SH-SY5Y (cell line): ENCODE results near the gene RELA.

Source experiments
- GATA2 ChIP-seq: IDR thresholded peaks from 2 replicates; pipeline ENCODE4 v1.6.1; 2011; ENCODE audit warnings: mild to moderate bottlenecking, low read depth, low read length
- GATA3 ChIP-seq: IDR thresholded peaks from 2 replicates; pipeline ENCODE4 v1.6.1; 2011; ENCODE audit warnings: low read depth, mild to moderate bottlenecking, low read length, moderate library complexity

The RELA gene

GRCh38 chr11:65633390-65634108, 29.2 kb downstream of the RELA start:
- TF ChIP-seq GATA3, result no peak
- no peak for TF ChIP-seq GATA2

DNA sequence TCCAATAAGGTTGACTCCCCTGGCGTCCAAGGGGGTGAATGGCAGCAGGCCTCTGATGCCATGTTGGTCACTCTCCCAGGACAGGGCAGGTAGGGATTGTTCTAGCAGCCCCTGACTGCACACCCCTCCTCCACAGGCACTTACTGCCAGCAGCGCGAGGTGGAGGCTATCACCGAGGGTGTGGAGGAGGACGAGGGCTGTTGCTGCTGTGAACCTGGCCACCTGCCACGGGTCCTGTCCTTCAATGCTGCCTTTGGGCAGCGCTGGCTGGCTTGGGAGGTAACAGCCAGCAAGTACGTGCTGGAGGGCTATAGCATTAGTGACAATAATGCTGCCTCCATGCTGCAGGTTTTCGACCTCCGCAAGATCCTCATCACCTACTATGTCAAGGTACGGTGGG, 32.5 kb downstream of the RELA start:
- TF ChIP-seq GATA2, result no peak
- TF ChIP-seq GATA3, result no peak

DNA sequence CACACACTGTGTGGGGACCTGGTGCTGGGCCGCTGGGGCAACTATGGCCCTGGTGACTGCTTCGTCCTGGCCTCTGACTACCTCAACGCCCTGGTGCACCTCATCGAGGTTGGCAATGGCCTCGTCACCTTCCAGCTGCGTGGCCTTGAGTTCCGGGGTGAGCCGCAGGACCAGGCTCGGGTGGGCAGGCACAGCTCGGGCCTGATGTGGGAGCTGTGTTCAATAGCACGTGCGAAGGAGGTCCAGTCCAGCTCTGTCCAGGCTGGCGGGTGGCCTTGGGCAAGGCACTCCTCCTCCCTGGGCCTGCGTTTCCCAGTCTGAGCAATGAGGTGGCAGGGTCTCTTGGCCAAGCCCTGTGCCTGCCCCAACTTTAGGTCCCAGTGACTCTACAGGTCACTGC, 33.1 kb downstream of the RELA start:
- TF ChIP-seq GATA3 (no peak), GATA2 (no peak)

GRCh38 chr11:65627202-65627601, 35.5 kb downstream of the RELA start:
- TF ChIP-seq GATA2 (no peak), GATA3 (no peak)

- no peak for TF ChIP-seq GATA2
- no peak for TF ChIP-seq GATA3
Measured at GRCh38 chr11:65625628-65626342, 36.9 kb downstream of the RELA start.

GRCh38 chr11:65624931-65625627, 37.6 kb downstream of the RELA start:
- no peak for TF ChIP-seq GATA2
- TF ChIP-seq GATA3, result no peak

GRCh38 chr11:65623852-65624616, 38.7 kb downstream of the RELA start:
- no peak for TF ChIP-seq GATA2
- no peak for TF ChIP-seq GATA3

DNA sequence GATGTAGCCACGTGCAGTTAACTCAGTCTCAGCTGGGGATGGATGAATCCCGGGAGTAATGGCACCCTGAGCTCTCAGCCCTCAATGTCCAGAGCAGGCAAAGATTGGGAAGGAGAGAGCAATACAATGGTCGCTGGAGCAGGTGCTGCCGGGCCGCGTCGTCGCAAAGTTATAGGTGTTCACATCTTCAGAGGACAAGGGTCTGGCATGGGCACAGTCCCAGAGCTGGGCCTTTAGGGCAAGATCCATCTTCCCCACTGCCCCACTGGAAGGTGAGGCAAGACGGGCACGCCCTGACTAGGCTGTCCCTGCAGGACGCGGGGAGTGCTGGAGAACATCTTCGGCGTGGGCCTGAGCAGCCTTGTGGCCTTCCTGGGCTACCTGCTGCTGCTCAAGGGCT, 39.5 kb downstream of the RELA start:
- no peak for TF ChIP-seq GATA2
- no peak for TF ChIP-seq GATA3

DNA sequence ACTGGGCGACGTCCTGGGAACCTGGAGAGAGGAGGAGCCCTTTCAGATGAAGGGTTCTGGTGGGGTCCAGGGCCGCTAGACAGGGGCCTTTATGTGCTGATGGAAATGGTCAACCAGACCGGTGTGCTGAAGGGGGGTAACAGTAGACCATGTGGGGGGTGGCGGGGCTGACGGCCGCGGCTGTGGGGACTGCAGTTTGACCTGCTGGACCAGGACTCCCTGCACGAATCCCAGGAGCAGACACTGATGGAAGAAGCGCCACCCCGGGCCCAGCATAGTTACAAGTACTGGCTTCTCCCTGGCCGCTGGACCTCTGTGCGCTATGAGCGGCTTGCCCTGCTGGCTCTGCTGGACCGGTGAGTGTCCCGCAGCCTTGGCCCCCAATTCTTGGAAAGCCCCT, 40.7 kb downstream of the RELA start:
- no peak for TF ChIP-seq GATA3
- TF ChIP-seq GATA2, result no peak

GRCh38 chr11:65621460-65621859, 41.3 kb downstream of the RELA start:
- TF ChIP-seq GATA3 (no peak), GATA2 (no peak)

- no peak for TF ChIP-seq GATA3
- no peak for TF ChIP-seq GATA2
Measured at GRCh38 chr11:65620666-65621065, 42.0 kb downstream of the RELA start.

DNA sequence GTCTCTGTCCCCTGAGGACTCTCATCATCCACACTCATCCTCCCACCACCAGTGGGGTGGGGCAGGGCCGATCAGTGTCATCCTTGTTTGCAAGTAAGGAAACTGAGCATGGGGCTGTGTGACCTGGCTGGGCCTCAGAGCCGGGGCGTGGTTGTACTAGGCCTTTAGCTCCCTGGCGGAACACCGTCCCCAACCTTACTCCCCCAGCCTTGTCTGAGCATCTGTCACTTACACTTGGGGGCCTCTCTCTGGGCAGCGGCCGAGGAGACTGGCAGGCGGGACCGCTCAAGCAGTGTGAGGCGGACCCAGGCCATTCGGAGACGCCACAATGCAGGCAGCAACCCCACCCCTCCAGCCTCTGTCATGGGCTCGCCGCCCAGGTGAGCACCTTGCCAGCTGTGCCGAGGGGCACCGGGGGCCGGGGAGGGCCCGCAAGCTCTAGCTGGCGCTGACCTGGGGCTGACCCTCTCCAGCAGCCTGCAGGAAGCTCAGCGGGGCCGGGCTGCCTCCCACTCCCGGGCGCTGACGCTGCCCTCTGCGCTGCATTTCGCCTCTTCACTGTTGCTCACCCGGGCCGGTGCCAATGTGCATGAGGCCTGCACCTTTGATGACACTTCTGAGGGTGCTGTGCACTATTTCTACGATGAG, 43.3 kb downstream of the RELA start:
- no peak for TF ChIP-seq GATA2
- TF ChIP-seq GATA3, result no peak

DNA sequence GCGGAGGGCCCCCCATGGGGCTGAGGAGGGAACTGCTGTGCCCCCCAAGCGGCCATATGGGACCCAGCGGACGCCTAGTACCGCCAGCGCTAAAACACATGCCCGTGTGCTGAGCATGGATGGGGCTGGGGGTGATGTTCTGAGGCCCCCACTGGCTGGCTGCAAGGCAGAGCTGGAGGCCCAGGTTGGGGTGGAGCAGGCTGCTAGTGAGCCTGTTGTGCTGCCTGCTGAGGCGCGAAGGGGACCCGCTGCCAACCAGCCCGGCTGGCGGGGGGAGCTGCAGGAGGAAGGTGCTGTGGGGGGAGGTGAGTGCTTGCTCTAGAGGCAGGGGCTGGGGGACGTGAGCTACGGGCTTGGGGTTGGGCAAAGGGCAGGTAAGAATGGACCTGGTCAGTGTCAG, 44.0 kb downstream of the RELA start:
- no peak for TF ChIP-seq GATA2
- TF ChIP-seq GATA3, result no peak

GRCh38 chr11:65617990-65618751, 44.5 kb downstream of the RELA start:
- TF ChIP-seq GATA3, result no peak
- no peak for TF ChIP-seq GATA2
